NCI-H774 (cell line): Measurements from ENCODE around the gene STK32B.
"Not testable (repeated sequence)": the region's sequence is repeated elsewhere in the genome, so short reads cannot be mapped to it uniquely, and the experiment has no call there.

ENCODE experiments used
- DNase-seq: peaks from one replicate; lab custom pipeline; 2025; lab: John Stamatoyannopoulos, UW

The STK32B gene

GRCh38 chr4:5051278-5052203 lies at the start of gene STK32B:
Gene STK32B (plus strand): TSS chr4:5051480.
- DNase-seq: no peak

DNA sequence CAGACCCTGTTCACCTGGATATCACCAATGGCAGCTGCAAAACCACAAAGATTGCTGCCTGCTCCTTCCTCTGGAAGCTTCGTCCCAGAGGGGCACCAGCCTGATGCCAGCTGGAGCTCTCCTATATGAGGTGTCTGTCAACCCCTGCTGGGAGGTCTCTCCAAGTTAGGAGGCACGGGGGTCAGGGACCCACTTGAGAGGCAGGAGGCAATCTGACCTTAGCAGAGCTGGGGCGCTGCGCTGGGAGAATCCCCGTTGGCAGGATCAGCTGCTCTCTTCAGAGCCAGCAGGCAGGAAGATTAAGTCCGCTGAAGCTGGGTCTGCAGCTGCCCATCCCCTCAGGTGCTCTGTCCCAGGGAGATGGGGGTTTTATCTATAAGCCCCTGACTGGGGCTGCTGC lies 49.6 kb upstream of the STK32B start:
- DNase-seq: not testable (repeated sequence)

- DNase-seq: no peak
Measured at GRCh38 chr4:5003372-5003857, 47.9 kb upstream of the STK32B start.

DNA sequence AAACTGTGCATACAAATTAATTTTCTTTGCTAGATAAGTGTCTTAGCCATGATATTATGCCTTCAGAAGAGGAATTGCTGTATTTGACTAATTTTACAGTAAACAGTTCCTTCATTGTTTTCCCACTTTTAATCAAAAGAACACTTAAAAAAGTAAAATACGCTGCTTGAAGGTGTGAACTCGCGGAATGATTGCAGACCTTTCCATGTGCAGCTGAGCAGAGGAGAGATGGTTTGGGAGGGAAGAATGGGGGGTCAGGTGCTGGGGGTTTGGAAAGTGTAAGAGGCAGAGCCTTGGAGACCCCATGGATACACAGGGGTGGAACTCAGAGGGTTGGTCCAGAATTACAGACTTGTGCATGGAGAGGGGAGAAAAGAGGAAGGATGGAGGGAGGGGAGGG lies 47.4 kb upstream of the STK32B start:
- DNase-seq: no peak

- no peak for DNase-seq
Measured at GRCh38 chr4:5004496-5004895, 46.8 kb upstream of the STK32B start.

- not testable (repeated sequence) for DNase-seq
Measured at GRCh38 chr4:5006932-5007331, 44.3 kb upstream of the STK32B start.

DNA sequence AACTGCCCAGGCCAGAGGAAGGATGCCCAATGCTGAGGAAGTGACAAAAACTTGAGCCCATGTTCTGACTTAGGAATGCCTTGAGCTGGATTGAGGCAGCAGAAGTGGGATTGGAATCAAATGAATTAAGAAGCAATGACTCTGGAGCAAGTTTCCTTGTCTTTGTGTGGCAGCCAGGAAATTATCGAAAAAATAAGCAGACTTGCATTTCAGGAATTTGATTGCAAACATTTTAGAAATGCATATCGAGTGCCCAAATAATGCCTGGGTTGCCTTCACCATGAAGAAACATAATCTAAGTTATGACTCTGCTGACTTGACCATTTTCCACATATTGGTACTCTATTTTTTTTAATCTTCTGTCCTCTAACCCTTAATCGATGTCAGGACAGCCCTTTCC lies 41.5 kb upstream of the STK32B start:
- DNase-seq: no peak

GRCh38 chr4:5010984-5011383 lies 40.3 kb upstream of the STK32B start:
- no peak for DNase-seq

DNA sequence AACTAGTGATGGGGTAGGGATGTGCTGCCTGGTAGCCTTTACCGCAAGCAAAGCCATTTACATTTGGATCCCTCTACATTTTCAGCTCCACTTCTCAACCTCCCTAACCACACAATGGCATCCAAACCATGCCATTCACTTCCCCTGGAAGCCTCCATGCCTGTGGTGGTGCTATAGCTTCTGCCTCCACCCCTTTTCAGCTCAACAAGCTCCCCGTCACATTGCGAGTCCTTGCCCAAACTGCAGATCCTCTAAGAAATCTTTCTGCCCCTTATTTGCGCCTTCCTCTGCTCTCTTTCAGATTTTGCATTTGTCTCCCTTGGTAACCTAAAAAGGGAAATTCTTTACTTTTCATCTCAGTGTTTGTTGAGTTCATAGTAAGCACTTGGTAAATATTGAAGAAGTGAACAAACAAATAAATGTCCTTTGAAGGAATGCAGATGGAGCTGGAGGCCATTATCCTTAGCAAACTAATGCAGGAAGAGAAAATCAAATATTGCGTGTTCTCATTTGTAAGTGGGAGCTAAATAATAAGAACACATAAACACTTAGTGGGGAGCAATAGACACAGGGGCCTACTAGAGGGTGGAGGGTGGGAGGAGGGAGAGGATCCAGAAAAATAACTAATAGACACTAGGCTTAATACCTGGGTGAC lies 38.9 kb upstream of the STK32B start:
- DNase-seq: no peak

- no peak for DNase-seq
Measured at GRCh38 chr4:5012958-5013357, 38.3 kb upstream of the STK32B start.

- DNase-seq: no peak
Measured at GRCh38 chr4:5014007-5014682, 37.1 kb upstream of the STK32B start.

- no peak for DNase-seq
Measured at GRCh38 chr4:5018096-5018495, 33.2 kb upstream of the STK32B start.

DNA sequence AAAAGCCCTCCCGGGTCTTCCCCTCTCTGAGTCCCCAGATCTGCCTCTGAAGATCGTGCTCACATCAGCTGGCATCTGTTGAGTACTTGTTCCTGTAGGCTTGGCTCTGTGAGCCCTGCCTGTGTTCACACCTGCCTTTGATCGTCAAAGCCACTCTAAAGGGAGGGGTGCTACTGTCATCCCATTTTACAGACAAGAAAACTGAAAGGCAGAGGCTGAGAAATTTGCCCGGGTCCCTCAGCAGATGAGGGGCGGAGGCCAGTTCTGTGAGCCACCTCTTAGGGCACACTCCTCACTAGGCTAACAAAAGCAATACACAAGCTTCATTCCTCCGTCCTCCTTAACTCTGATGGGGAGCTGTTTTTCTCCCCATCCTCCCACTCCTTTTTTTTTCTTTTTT lies 32.7 kb upstream of the STK32B start:
- no peak for DNase-seq

GRCh38 chr4:5019274-5019673 lies 32.0 kb upstream of the STK32B start, which contains the start of gene CYTL1:
Gene CYTL1 (minus strand): TSS chr4:5019458. CDS start chr4:5019445, 13 bp downstream.
- DNase-seq: no peak

- DNase-seq: no peak
Measured at GRCh38 chr4:5019796-5020195, 31.5 kb upstream of the STK32B start.

GRCh38 chr4:5020341-5020740 lies 30.9 kb upstream of the STK32B start:
- no peak for DNase-seq

DNA sequence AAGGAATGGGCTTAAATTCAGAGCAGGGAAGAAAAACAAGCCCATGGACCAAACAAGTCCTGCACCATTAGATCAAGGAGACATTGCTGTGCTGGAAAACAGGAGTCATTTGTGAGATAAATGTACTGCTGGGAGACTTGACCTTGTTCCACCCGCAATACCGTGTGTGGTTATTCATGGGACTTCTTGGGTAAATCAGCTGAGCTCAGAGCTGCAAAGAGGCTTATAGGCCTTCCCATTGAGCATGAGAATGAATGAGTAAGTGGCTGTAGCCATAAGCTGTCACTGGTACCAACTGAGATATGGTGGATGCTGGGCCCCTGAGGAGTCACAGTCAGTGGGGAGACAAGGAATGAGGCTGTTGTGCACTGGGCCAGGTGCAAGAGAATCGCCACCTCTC lies 29.7 kb upstream of the STK32B start:
- DNase-seq: no peak

GRCh38 chr4:5024673-5025072 lies 26.6 kb upstream of the STK32B start:
- no peak for DNase-seq

DNA sequence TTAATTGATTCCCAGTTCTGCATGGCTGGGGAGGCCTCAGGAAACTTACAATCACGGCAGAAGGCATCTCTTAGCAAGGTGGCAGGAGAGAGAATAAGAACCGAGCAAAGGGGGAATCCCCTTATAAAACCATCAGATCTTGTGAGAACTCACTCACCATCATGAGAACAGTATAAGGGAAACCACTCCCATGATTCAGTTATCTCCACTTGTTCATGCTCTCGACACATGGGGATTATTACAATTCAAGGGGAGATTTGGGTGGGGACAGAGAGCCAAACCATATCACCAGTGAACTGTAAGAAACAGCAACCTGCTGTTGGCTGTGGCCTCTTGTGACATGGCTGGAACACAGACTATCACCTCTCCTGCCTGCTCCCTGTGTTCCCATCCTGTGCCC lies 24.9 kb upstream of the STK32B start:
- DNase-seq: no peak

- DNase-seq: no peak
Measured at GRCh38 chr4:5027346-5027745, 23.9 kb upstream of the STK32B start.

DNA sequence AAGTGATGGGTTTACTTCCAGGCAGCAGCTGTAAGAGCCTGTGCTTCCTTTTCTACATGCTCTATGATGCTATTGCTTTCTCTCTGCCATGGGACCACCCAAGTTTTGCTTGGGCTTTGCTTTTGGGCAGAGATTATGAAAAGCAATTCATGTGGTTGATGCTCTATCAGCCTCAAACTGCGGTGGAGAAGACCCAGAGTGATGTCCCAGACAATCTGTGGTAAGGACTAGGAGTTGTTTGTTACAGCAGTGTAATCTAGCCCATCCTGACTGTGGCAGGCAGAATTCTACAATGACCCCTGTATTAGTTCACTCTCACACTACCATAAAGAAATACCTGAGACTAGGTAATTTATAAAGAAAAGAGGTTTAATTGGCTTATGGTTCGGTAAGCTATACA lies 22.8 kb upstream of the STK32B start:
- DNase-seq: no peak

DNA sequence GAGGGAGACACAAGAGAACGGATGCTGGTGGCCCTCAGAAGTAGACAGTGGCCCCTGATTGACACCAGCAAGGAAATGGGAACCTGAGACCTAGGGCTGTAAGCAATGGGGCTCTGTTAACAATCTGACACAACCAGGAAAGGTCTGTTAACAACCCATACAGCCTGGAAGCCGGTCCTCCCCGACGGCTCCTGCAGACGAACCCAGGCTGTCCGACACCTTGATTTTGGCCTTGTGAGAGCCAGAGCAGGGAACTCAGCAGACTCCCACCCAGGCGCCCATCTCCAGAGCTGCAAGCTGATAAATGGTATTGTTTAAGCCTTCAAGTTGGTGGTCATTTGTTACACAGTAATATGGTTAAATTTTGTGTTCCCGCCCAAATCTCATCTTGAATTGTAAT lies 21.8 kb upstream of the STK32B start:
- no peak for DNase-seq

DNA sequence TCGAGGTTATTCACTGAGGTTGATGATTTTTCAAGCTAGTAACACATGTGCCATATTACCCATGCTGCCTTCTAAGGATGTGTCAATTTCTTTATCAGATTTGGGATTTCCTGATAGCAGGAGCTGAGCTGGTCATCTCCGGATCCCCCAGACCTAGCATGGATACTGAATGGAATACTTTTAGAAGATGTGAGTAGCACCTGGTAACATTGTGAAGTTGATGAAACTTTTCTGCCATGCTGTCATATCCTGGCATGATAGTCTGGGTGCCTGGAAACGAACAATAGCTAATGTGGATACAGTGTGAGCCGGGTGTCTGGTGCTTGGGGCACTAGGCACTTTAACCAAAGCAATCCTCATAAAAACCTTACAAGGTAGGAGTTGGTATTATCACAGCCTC lies 21.1 kb upstream of the STK32B start:
- no peak for DNase-seq
